Endothelial cell of umbilical vein (primary cell): Measurements from ENCODE around the gene CACNA2D3. TPM values are rescaled to one million over a fixed set of nuclear protein-coding genes. Genes with fewer than 3 reads are reported as not detected.

ENCODE experiments used
- BruUV-seq: library from RNA; stranded (reverse); fragments of 400-500 nt; replicated peaks from 2 replicates; lab custom pipeline; 2021; lab: Mats Ljungman, UMichigan
- CTCF ChIA-PET: fragments of 300-600, 350-600 bp; sonication (Branson Sonifier 250); formaldehyde crosslinking; loops from one replicate; lab custom pipeline; 2021; ENCODE audit warnings: antibody characterized with exemption, inconsistent platforms; lab: Charles Lee
- POLR2A ChIA-PET: fragments of 300-600, 350-600 bp; sonication (Branson Sonifier 250); formaldehyde crosslinking; loops from one replicate; lab custom pipeline; 2021; ENCODE audit warnings: antibody characterized with exemption, inconsistent platforms; lab: Charles Lee
- DNase-seq: peaks from one replicate; pipeline ENCODE4 v3.0.0-alpha.2; 2011; ENCODE audit warnings: low read depth, low spot score
- FAIRE-seq: peaks from 2 replicates; lab custom pipeline; 2011; peaks lifted over from hg19 to GRCh38; lab: Jason Lieb, UNC
- H2AFZ ChIP-seq: 2 replicates; pipeline ENCODE4 v1.6.0; 2012; ENCODE audit warnings: low read depth, low read length, control low read depth, inconsistent platforms
- H3K27ac ChIP-seq: 2 replicates; pipeline ENCODE4 v1.5.1; 2011; ENCODE audit warnings: low read depth, mild to moderate bottlenecking, control low read depth, low read length, moderate library complexity; ENCODE audit not compliant: insufficient read depth
- H3K27me3 ChIP-seq, 2 experiments: 2 replicates each; pipeline versions ENCODE4 v1.6.0 to v1.6.1; 2011; ENCODE audit warnings: low read length in 2 of 2, mixed read lengths in 1 of 2; ENCODE audit not compliant: control insufficient read depth in 2 of 2, insufficient read depth in 2 of 2
- H3K36me3 ChIP-seq, 2 experiments: 2 replicates in 1 of 2; 3 replicates in 1 of 2; pipeline ENCODE4 v1.5.1; 2011; ENCODE audit warnings: low read length in 2 of 2, mild to moderate bottlenecking in 1 of 2, moderate library complexity in 1 of 2; ENCODE audit not compliant: control insufficient read depth in 2 of 2, insufficient read depth in 2 of 2; ENCODE audit errors: extremely low read depth in 1 of 2
- H3K4me1 ChIP-seq: 3 replicates; pipeline ENCODE4 v1.5.1; 2011; ENCODE audit warnings: mild to moderate bottlenecking, low read length; ENCODE audit not compliant: control insufficient read depth, insufficient read depth; ENCODE audit errors: extremely low read depth
- H3K4me2 ChIP-seq: 2 replicates; pipeline ENCODE4 v1.6.1; 2011; ENCODE audit warnings: low read length, control low read depth, mixed read lengths; ENCODE audit not compliant: insufficient read depth
- H3K4me3 ChIP-seq, 3 experiments: fragments of 200-600 bp in 1 of 3; sonication (generic), shearing (Covaris generic) in 1 of 3; replicated peaks in 1 of 3; 2 replicates each; pipeline ENCODE4 v1.5.1; 2011 to 2016; ENCODE audit warnings: control low read depth in 3 of 3, low read length in 3 of 3, mild to moderate bottlenecking in 2 of 3, inconsistent platforms in 1 of 3, low read depth in 1 of 3, moderate library complexity in 1 of 3; ENCODE audit not compliant: insufficient read depth in 1 of 3
- H3K79me2 ChIP-seq: 2 replicates; pipeline ENCODE4 v1.6.0; 2012; ENCODE audit warnings: low read length, inconsistent platforms; ENCODE audit not compliant: control insufficient read depth, insufficient read depth
- H3K9ac ChIP-seq: replicated peaks from 2 replicates; pipeline ENCODE3; 2011; ENCODE audit warnings: low read length, control low read depth; ENCODE audit not compliant: insufficient read depth; ENCODE audit errors: extremely low read depth
- H3K9me1 ChIP-seq: replicated peaks from 3 replicates; pipeline ENCODE4 v1.6.0; 2011; ENCODE audit warnings: mild to moderate bottlenecking, low read length; ENCODE audit not compliant: control insufficient read depth, insufficient read depth; ENCODE audit errors: extremely low read depth
- H3K9me3 ChIP-seq: replicated peaks from 2 replicates; pipeline ENCODE4 v1.5.1; 2012; ENCODE audit warnings: low read length, inconsistent platforms; ENCODE audit not compliant: control insufficient read depth, insufficient read depth
- H4K20me1 ChIP-seq: replicated peaks from 2 replicates; pipeline ENCODE3; 2011; ENCODE audit warnings: mild to moderate bottlenecking, low read length; ENCODE audit not compliant: control insufficient read depth, insufficient read depth; ENCODE audit errors: extremely low read depth
- EZH2 ChIP-seq: IDR thresholded peaks from 2 replicates; pipeline ENCODE4 v1.6.1; 2012; ENCODE audit warnings: borderline replicate concordance, low read depth, mild to moderate bottlenecking, moderate library complexity, low read length, inconsistent platforms; ENCODE audit not compliant: severe bottlenecking
- FOS ChIP-seq: IDR thresholded peaks from 2 replicates; pipeline ENCODE4 v1.6.1; 2011; ENCODE audit warnings: mild to moderate bottlenecking, low read length, moderate library complexity, borderline replicate concordance; ENCODE audit not compliant: insufficient read depth
- GATA2 ChIP-seq: IDR thresholded peaks from 2 replicates; pipeline ENCODE4 v1.7.0; 2011; ENCODE audit warnings: low read depth, mild to moderate bottlenecking, moderate library complexity, mixed read lengths, low read length; ENCODE audit not compliant: insufficient read length, insufficient read depth
- JUN ChIP-seq: IDR thresholded peaks from 2 replicates; pipeline ENCODE4 v1.6.1; 2011; ENCODE audit warnings: borderline replicate concordance, low read depth; ENCODE audit not compliant: insufficient read length, insufficient read depth
- MAX ChIP-seq: IDR thresholded peaks from 2 replicates; pipeline ENCODE4 v1.6.1; 2011; ENCODE audit not compliant: insufficient read depth, insufficient read length
- MYC ChIP-seq: IDR thresholded peaks from one replicate; pipeline ENCODE4 v1.6.1; 2011; ENCODE audit warnings: mild to moderate bottlenecking, low read depth, low read length
- POLR2A ChIP-seq: IDR thresholded peaks from 2 replicates; pipeline ENCODE4 v1.6.1; 2012; ENCODE audit warnings: low read depth, mild to moderate bottlenecking, control low read depth, low read length
- POLR2AphosphoS5 ChIP-seq: IDR thresholded peaks from 2 replicates; pipeline ENCODE4 v1.6.1; 2012; ENCODE audit warnings: low read depth, mild to moderate bottlenecking, control low read depth, low read length, moderate library complexity; ENCODE audit not compliant: insufficient read depth
- dilution Hi-C: fragments of 300-500 bp; cut with MboI; formaldehyde crosslinking; loops from one replicate; pipeline ENCODE4 v1.15.0; 2019; ENCODE audit warnings: low sequenced_read_pairs; ENCODE audit not compliant: extremely low pct_ligation_motif_present
- intact Hi-C: fragments of 100-400 bp; cut with micrococcal nuclease; formaldehyde crosslinking; loops from one replicate; pipeline ENCODE4 v1.10.0; 2022
- polyA plus RNA-seq, 4 experiments: library from polyadenylated mRNA; depleted of rRNA in 3 of 4; stranded (reverse) in 3 of 4; unstranded in 1 of 4; fragments of >200 nt; gene quantifications; 2 replicates each; pipeline versions ENCODE4 v1.2.1 to v1.2.3, GENCODE V29; 2011 to 2012; ENCODE audit warnings: missing spikeins in 1 of 4
- total RNA-seq: library from RNA; stranded (reverse); gene quantifications from 2 replicates; pipeline ENCODE4 v1.2.3, GENCODE V29; 2021
- TF ChIP-seq, protein P1 (sequence below), 2 donors: IDR thresholded peaks; 1 replicate in 1 of 2; 2 replicates in 1 of 2; pipeline ENCODE4 v1.5.1; 2011; ENCODE audit warnings: low read length in 2 of 2, mild to moderate bottlenecking in 2 of 2, moderate library complexity in 2 of 2, control low read depth in 1 of 2, inconsistent platforms in 1 of 2, low read depth in 1 of 2; ENCODE audit not compliant: insufficient read depth in 1 of 2; ENCODE audit errors: extremely low read depth in 1 of 2

The CACNA2D3 gene
- total and polyA plus RNA-seq, 2 donors (not counting 3 experiments of a cell fraction or from before 2014, with no cell fraction given): not detected

DNA sequence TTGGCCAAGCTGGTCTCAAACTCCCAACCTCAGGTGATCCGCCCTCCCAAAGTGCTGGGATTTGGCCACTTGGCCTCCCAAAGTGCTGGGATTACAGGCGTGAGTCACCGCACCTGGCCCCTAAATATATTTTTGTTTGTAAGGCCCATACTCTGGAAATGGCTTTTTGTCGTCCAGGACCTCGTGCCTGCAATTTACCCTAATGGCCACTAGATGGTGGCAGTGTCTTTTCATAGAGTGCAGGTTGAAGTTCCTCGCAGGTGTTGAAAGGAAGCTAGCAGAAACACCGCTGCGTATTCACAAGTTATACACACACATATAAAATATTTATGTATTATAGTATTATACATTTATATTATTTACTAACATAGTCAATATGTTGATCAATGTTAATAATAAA lies 708.3 kb downstream of the CACNA2D3 start:
- H3K9me1 ChIP-seq: no peaks in the 10 kb centered on the region
- H3K79me2 ChIP-seq: no peaks in the 10 kb centered on the region
- dilution Hi-C loops (no loop called here), intact Hi-C loops (no loop called here)
- ChIA-PET CTCF (interaction anchor here (0.6 to 1.6 kb wide), 4 partner anchors 12 to 1664 kb away, joined by 3 to 4 read pairs (median 3); no protein-coding TSS in a partner anchor), POLR2A (no interaction called here)
- no peaks in the 10 kb centered on the region for H3K9me3 ChIP-seq
- BruUV-seq: no TSS peak
- H3K27ac ChIP-seq: no peak overlapping the region
- H3K4me3 ChIP-seq: no peak overlapping the region
- H3K36me3 ChIP-seq: no peaks in the 10 kb centered on the region
- no peak for DNase-seq
- no peak overlapping the region for H3K9ac ChIP-seq
- H3K4me2 ChIP-seq: no peak overlapping the region
- FAIRE-seq: no peak
- no peak overlapping the region for H2AFZ ChIP-seq
- no peaks in the 10 kb centered on the region for H4K20me1 ChIP-seq
- H3K27me3 ChIP-seq: no peaks in the 10 kb centered on the region
- H3K4me1 ChIP-seq: no peaks in the 10 kb centered on the region
- TF ChIP-seq POLR2A: no peak
- no peak for TF ChIP-seq GATA2
- no peak for TF ChIP-seq MAX
- no peak for TF ChIP-seq EZH2
- no peak for TF ChIP-seq MYC
- no peak for TF ChIP-seq JUN
- TF ChIP-seq, protein P1, sequence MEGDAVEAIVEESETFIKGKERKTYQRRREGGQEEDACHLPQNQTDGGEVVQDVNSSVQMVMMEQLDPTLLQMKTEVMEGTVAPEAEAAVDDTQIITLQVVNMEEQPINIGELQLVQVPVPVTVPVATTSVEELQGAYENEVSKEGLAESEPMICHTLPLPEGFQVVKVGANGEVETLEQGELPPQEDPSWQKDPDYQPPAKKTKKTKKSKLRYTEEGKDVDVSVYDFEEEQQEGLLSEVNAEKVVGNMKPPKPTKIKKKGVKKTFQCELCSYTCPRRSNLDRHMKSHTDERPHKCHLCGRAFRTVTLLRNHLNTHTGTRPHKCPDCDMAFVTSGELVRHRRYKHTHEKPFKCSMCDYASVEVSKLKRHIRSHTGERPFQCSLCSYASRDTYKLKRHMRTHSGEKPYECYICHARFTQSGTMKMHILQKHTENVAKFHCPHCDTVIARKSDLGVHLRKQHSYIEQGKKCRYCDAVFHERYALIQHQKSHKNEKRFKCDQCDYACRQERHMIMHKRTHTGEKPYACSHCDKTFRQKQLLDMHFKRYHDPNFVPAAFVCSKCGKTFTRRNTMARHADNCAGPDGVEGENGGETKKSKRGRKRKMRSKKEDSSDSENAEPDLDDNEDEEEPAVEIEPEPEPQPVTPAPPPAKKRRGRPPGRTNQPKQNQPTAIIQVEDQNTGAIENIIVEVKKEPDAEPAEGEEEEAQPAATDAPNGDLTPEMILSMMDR (IDR thresholded peaks at IDR 0.05; ENCODE audit: extremely low read depth in 1 of 2, insufficient read depth in 1 of 2, low read depth in 1 of 2, low read length in 2 of 2): peak; percentile 44 to 52
- no peak for TF ChIP-seq FOS
- TF ChIP-seq POLR2AphosphoS5: no peak
